K562 (cell line): ENCODE data around the gene CFAP97D2. TPM values are rescaled to one million over a fixed set of nuclear protein-coding genes. Genes with fewer than 3 reads are reported as not detected.

ENCODE experiments used
- BHLHE40 ChIP-seq: IDR thresholded peaks from 2 replicates; pipeline ENCODE4 v1.6.1; 2011; ENCODE audit warnings: low read length, improper control_type of control experiment
- CC2D1A ChIP-seq: fragments of 450-650 bp; IDR thresholded peaks from 2 replicates; pipeline ENCODE4 v1.6.1; 2017; ENCODE audit warnings: mild to moderate bottlenecking
- CHD1 ChIP-seq: fragments of 200-600 bp; sonication (generic); IDR thresholded peaks from one replicate; pipeline ENCODE4 v1.6.1; 2012; ENCODE audit warnings: mild to moderate bottlenecking, moderate library complexity, low read length, inconsistent platforms
- ETS1 ChIP-seq: conservative IDR thresholded peaks from 2 replicates; pipeline ENCODE4 v1.6.1; 2011; ENCODE audit warnings: low read depth, mild to moderate bottlenecking, low read length; ENCODE audit not compliant: control insufficient read depth
- ETV1 ChIP-seq: fragments of 450-650 bp; conservative IDR thresholded peaks from 2 replicates; pipeline ENCODE4 v1.6.1; 2016; ENCODE audit warnings: missing genetic modification characterization, control low read depth, low read depth, missing compliant biosample characterization
- FOXP4 ChIP-seq: sonication (generic); formaldehyde crosslinking; IDR thresholded peaks from 2 replicates; pipeline ENCODE4 v1.8.0; 2022; ENCODE audit warnings: mild to moderate bottlenecking, missing genetic modification reagents, borderline replicate concordance
- HDAC8 ChIP-seq: fragments of 450-650 bp; IDR thresholded peaks from 2 replicates; pipeline ENCODE4 v1.6.1; 2016; ENCODE audit warnings: mild to moderate bottlenecking, missing genetic modification characterization, moderate library complexity, missing compliant biosample characterization
- HOXB6 ChIP-seq: fragments of 250-450 bp; sonication (Bioruptor Pico); IDR thresholded peaks from 2 replicates; pipeline ENCODE4 v1.5.1; 2022; ENCODE audit warnings: mild to moderate bottlenecking, borderline replicate concordance
- KDM1A ChIP-seq, 2 experiments: fragments of 450-650 bp; IDR thresholded peaks; 2 replicates each; pipeline ENCODE4 v1.6.1; 2016; ENCODE audit warnings: mild to moderate bottlenecking in 2 of 2
- MCM2 ChIP-seq: fragments of 450-650 bp; IDR thresholded peaks from 2 replicates; pipeline ENCODE4 v1.6.1; 2017; ENCODE audit warnings: low read depth, mild to moderate bottlenecking
- NCOR1 ChIP-seq: fragments of 450-650 bp; IDR thresholded peaks from 2 replicates; pipeline ENCODE4 v1.6.1; 2016; ENCODE audit warnings: mild to moderate bottlenecking, moderate library complexity
- OTX1 ChIP-seq: fragments of 450-650 bp; formaldehyde crosslinking; IDR thresholded peaks from 2 replicates; pipeline ENCODE4 v1.4.0; 2022; ENCODE audit warnings: mild to moderate bottlenecking
- PML ChIP-seq: IDR thresholded peaks from 2 replicates; pipeline ENCODE4 v1.6.1; 2012; ENCODE audit warnings: low read length, inconsistent platforms
- PPARD ChIP-seq: fragments of 250-450 bp; sonication (Bioruptor Pico); IDR thresholded peaks from 2 replicates; pipeline ENCODE4 v1.8.0; 2022; ENCODE audit warnings: inconsistent platforms, mild to moderate bottlenecking, moderate library complexity
- TAF9B ChIP-seq: fragments of 450-650 bp; IDR thresholded peaks from 2 replicates; pipeline ENCODE4 v1.6.1; 2018; ENCODE audit warnings: mild to moderate bottlenecking; ENCODE audit not compliant: partially characterized antibody
- TRIM24 ChIP-seq, 2 experiments: fragments of 450-650 bp; IDR thresholded peaks; 2 replicates each; pipeline ENCODE4 v1.6.1; 2016
- ZNF124 ChIP-seq: sonication (generic); formaldehyde crosslinking; IDR thresholded peaks from 2 replicates; pipeline ENCODE4 v1.8.1; 2022; ENCODE audit warnings: missing genetic modification reagents
- ZNF395 ChIP-seq: fragments of 200-800 bp; sonication (Bioruptor generic); IDR thresholded peaks from 2 replicates; pipeline ENCODE4 v1.6.1; 2017; ENCODE audit warnings: missing genetic modification characterization, missing compliant biosample characterization
- polyA plus RNA-seq, 8 experiments: library from polyadenylated mRNA; depleted of rRNA in 4 of 8; stranded (reverse) in 5 of 8; unstranded in 3 of 8; fragments of >200 nt; fragmentation: Nextera tagmentation in 2 of 8; fragmentation: Illumina TruSeq in 1 of 8; extraction: Ambion mirVana in 2 of 8; extraction: Trizol in 1 of 8; gene quantifications; 2 replicates each; pipeline versions ENCODE4 v1.2.1 to v1.2.3, GENCODE V29; 2011 to 2014; ENCODE audit warnings: inconsistent platforms in 1 of 8, missing spikeins in 1 of 8
- total RNA-seq, 7 experiments: library from RNA; depleted of rRNA in 6 of 7; stranded (reverse); fragments of >200 nt in 6 of 7; fragmentation: Illumina TruSeq in 2 of 7; extraction: Trizol in 2 of 7; gene quantifications; 2 replicates each; pipeline versions ENCODE4 v1.2.1 to v1.2.3, GENCODE V29; 2011 to 2021; ENCODE audit warnings: low replicate concordance in 1 of 7
- TF ChIP-seq, protein P1 (sequence below): fragments of 450-650 bp; IDR thresholded peaks from 2 replicates; pipeline ENCODE4 v1.6.1; 2016; ENCODE audit warnings: low read depth, mild to moderate bottlenecking, moderate library complexity
- TF ChIP-seq, protein P2 (sequence below): fragments of 450-650 bp; IDR thresholded peaks from one replicate; pipeline ENCODE4 v1.6.1; 2018; ENCODE audit warnings: mild to moderate bottlenecking, moderate library complexity; ENCODE audit not compliant: partially characterized antibody
- TF ChIP-seq, protein P3 (sequence below): fragments of 250-450 bp; sonication (Bioruptor Pico); IDR thresholded peaks from 2 replicates; pipeline ENCODE4 v1.8.0; 2022; ENCODE audit warnings: inconsistent platforms

The CFAP97D2 gene
- total and polyA plus RNA-seq, 9 of the 15 experiments (the other 6 are each of a cell fraction or from before 2014, with no cell fraction given): not detected

GRCh38 chr13:114237415-114238112 is 58.5 kb downstream of the CFAP97D2 start (continued):
- TF ChIP-seq FOXP4 (no peak), CHD1 (no peak), ETV1 (tag) (peak; percentile 67), TRIM24 (IDR thresholded peaks at IDR 0.05) (no peak), ETS1 (no peak), PML (no peak), OTX1 (0 out of 2 replicates have a peak, but pooled peaks have one; percentile 25), ZNF124 (CRISPR knock-in tag) (no peak), BHLHE40 (peak; percentile 88), HDAC8 (no peak), NCOR1 (peak; percentile 63), KDM1A (IDR thresholded peaks at IDR 0.05) (peak; percentile 57 to 65; a peak in 3 of 4 replicates), PPARD (no peak), ZNF395 (peak; percentile 92), MCM2 (no peak), HOXB6 (CRISPR knock-in tag) (no peak), TAF9B (peak; percentile 25), CC2D1A (no peak)
- TF ChIP-seq, protein P1, sequence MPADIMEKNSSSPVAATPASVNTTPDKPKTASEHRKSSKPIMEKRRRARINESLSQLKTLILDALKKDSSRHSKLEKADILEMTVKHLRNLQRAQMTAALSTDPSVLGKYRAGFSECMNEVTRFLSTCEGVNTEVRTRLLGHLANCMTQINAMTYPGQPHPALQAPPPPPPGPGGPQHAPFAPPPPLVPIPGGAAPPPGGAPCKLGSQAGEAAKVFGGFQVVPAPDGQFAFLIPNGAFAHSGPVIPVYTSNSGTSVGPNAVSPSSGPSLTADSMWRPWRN: peak; percentile 18; the same call in 1 of the 2 replicates
- TF ChIP-seq, protein P2, sequence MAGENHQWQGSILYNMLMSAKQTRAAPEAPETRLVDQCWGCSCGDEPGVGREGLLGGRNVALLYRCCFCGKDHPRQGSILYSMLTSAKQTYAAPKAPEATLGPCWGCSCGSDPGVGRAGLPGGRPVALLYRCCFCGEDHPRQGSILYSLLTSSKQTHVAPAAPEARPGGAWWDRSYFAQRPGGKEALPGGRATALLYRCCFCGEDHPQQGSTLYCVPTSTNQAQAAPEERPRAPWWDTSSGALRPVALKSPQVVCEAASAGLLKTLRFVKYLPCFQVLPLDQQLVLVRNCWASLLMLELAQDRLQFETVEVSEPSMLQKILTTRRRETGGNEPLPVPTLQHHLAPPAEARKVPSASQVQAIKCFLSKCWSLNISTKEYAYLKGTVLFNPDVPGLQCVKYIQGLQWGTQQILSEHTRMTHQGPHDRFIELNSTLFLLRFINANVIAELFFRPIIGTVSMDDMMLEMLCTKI: no peak
- TF ChIP-seq, protein P3, sequence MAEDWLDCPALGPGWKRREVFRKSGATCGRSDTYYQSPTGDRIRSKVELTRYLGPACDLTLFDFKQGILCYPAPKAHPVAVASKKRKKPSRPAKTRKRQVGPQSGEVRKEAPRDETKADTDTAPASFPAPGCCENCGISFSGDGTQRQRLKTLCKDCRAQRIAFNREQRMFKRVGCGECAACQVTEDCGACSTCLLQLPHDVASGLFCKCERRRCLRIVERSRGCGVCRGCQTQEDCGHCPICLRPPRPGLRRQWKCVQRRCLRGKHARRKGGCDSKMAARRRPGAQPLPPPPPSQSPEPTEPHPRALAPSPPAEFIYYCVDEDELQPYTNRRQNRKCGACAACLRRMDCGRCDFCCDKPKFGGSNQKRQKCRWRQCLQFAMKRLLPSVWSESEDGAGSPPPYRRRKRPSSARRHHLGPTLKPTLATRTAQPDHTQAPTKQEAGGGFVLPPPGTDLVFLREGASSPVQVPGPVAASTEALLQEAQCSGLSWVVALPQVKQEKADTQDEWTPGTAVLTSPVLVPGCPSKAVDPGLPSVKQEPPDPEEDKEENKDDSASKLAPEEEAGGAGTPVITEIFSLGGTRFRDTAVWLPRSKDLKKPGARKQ (CRISPR knock-in tag): no peak
